Coronary artery (tissue), 2 donors: ENCODE measurements around the gene LENG1.
"Not testable (repeated sequence)": the region's sequence is repeated elsewhere in the genome, so short reads cannot be mapped to it uniquely, and the experiment has no call there.

Source experiments
- DNase-seq: peaks from one replicate; pipeline ENCODE4 v3.0.0-alpha.2; 2017; ENCODE audit warnings: low spot score
- H3K27ac ChIP-seq, 2 donors: fragments of 200-600 bp; sonication (generic); one replicate each; pipeline ENCODE4 v1.5.1; 2016 to 2019
- H3K4me3 ChIP-seq: fragments of 200-600 bp; sonication (generic); 2 replicates; pipeline ENCODE4 v1.5.1; 2016; ENCODE audit warnings: mild to moderate bottlenecking, moderate library complexity
- TF ChIP-seq, protein P1 (sequence below): fragments of 200-600 bp; sonication (generic); IDR thresholded peaks from one replicate; pipeline ENCODE4 v1.5.1; 2019; ENCODE audit warnings: antibody characterized with exemption

LENG1 gene

DNA sequence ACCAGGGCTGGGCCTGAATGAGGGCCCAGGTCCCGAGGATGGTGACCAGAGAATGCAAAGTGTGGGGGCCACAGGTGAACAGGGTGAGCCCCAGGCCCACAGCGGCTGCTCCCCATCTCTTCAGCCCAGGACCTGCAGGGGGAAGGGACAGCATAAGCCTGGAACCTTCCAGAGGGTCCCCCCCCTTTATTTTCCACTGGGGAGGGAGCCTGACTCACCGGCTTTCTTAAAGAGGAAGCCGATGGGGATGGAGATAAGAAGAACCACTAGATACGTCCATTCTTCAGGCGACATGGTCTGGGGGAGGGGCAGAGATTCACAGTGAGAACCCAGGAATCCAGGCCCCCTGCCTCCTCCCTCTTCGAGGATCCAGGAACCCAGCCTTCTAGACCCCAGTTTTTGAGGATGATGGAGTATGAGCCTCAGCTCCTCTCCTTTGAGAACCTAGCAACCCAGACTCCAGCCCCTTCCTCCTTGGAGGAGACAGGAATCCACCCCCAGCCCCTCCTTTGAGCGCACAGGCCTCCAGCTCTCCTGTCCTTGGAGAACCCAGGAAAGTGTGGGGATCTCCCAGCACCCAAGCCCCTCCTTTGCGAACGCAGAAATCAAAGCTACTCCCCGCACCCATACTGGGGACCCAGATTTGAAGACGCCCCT is 28.8 kb upstream of the LENG1 start:
- H3K27ac ChIP-seq: peak overlapping the region; percentile 95 to 99
- DNase-seq: no peak
- peak overlapping the region; percentile 94 for H3K4me3 ChIP-seq
- TF ChIP-seq, protein P1, sequence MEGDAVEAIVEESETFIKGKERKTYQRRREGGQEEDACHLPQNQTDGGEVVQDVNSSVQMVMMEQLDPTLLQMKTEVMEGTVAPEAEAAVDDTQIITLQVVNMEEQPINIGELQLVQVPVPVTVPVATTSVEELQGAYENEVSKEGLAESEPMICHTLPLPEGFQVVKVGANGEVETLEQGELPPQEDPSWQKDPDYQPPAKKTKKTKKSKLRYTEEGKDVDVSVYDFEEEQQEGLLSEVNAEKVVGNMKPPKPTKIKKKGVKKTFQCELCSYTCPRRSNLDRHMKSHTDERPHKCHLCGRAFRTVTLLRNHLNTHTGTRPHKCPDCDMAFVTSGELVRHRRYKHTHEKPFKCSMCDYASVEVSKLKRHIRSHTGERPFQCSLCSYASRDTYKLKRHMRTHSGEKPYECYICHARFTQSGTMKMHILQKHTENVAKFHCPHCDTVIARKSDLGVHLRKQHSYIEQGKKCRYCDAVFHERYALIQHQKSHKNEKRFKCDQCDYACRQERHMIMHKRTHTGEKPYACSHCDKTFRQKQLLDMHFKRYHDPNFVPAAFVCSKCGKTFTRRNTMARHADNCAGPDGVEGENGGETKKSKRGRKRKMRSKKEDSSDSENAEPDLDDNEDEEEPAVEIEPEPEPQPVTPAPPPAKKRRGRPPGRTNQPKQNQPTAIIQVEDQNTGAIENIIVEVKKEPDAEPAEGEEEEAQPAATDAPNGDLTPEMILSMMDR: no peak

DNA sequence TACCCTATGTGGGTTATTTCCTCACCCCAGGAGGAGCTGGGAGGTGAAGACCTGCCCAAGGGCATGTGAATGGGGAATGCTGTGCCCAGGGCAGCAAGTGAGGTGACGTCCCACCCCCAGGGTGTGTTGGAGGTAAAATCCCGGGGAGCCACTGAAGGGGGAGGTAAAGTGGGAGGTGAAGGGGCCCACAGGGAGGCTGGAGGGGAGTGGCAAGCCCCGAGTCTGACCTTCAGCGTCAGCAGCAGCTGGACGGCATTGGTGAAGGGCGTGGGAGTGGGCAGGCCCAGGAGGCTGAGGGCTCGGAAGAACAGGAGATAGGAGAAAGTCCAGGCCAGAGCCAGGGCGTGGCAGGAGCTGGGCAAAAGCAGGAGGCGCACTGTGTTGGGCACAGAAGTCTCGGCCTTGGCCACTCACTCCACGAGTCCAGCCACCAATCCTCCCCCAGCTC is 27.4 kb upstream of the LENG1 start:
- TF ChIP-seq, protein P1: no peak
- Histone ChIP-seq H3K27ac (no peak overlapping the region), H3K4me3 (no peak overlapping the region)
- DNase-seq: no peak

DNA sequence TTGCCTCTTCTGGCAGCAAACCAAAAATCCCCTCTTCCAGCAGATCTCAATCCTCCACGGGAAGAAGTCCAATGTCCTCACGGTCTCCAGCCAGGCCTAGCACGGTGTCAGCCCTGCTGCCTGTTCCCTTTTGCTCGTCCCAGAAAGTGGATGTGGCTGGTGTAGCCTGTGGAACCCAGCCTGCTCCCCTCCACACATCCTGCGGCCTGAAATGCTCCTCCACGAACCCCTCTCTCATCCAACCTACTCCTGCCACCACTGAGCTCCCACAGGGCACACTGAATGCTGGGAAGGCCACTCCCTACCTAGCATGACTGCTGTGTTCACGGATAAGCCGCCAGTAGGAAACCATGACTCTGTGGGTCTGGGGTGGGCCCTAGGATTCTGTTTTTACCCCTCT is 26.8 kb upstream of the LENG1 start:
- TF ChIP-seq, protein P1: no peak
- H3K4me3 ChIP-seq: no peak overlapping the region
- no peak overlapping the region for H3K27ac ChIP-seq
- no peak for DNase-seq

DNA sequence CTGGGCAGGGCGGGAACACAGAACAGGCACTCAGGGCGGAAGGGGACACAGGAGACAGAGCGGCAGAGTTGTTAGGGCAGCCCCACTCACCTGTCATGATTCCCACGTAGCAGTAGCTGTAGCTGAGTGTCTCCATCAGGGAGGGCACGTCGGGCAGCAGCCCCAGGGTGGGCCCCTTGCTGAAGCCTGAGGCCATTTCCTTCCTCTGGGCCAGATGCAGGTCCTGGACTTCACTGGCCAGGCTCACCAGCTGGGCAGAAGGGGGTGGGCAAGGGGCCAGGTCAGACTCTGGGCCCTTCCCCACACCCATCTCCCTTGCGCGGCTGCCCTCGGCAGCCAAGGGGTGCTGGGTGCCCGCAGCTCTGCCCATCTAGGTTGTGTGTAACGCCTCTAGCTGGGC is 23.9 kb upstream of the LENG1 start:
- TF ChIP-seq, protein P1: no peak
- DNase-seq: no peak
- H3K4me3 ChIP-seq: no peak overlapping the region
- no peak overlapping the region for H3K27ac ChIP-seq

DNA sequence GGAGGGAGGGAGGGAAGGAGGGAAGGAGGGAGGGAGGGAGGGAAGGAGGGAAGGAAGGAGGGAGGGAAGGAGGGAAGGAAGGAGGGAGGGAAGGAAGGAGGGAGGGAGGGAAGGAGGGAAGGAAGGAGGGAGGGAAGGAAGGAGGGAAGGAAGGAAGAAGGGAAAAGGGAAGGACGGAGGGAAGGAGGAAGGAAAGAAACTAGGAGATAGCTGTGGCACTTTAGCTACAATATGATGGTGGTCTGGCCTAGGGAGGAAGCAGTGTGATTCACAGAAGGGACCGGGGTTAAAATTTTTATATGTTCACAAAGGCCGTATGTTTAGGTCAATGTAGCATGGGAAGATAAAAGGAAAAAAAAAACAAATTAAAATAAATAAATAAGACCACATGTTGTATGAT is 22.4 kb upstream of the LENG1 start:
- not testable (repeated sequence) for H3K27ac ChIP-seq, H3K4me3 ChIP-seq, DNase-seq

DNA sequence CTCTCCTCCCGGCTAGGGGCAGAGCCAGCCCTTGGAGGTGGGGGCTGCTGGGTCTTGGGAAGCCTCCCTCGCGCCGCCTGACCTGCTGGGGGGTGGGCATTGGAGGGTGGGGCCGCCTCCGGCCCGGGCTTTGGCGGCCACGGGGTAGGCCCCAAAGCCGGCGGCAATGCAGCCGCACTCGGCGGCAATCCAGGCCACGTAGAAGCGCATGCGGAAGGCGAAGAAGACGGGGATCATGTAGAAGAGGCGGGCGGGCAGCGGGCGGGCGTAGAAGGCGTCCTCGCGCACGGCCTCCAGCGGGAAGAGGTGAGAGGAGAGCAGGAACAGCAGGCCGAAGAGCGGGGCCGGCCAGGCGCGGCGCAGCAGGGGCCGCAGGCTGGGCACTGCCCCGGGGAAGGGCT is 21.2 kb upstream of the LENG1 start:
- DNase-seq: no peak
- Histone ChIP-seq H3K4me3 (no peak overlapping the region), H3K27ac (no peak overlapping the region)
- TF ChIP-seq, protein P1: no peak

DNA sequence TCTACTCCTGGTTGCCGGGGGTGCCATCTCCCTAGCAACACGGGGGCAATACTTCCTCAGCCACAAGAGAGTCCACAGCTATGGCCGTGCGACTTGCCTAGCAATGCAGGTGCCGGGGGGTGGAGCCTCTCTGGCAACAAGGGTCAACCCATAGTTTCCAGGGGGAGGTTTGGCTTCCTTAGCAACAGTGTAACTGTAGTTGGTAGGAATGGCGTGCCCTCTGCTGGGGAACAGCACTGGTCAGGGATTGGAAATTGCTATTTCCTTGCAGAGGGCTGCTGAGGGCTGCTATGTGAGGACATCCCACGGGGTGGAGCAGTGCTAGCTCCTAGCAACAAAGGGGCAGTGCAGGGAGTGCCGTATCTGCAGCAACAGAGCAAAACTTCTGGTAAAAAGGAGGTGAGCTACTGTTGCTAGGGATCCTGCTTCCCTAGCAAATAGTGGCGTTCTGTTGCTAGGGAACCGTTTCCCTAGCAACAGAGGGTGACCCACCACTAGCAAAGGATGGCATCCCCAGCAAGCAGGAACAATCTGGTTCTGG is 20.5 kb upstream of the LENG1 start:
- DNase-seq: no peak
- Histone ChIP-seq H3K4me3 (no peak overlapping the region), H3K27ac (no peak overlapping the region)
- TF ChIP-seq, protein P1: no peak
